OCI-LY1 (cell line): ENCODE measurements around the gene UFSP2.

Experiments used
- H2AFZ ChIP-seq: fragments of 200-600 bp; sonication (generic), shearing (Covaris generic); 2 replicates; pipeline ENCODE4 v1.6.0; 2014; ENCODE audit warnings: antibody characterized with exemption, mild to moderate bottlenecking, low read length
- H3F3A ChIP-seq: fragments of 200-600 bp; sonication (generic), shearing (Covaris generic); 2 replicates; pipeline ENCODE4 v1.6.0; 2014; ENCODE audit warnings: mild to moderate bottlenecking, antibody characterized with exemption, low read length, moderate library complexity; ENCODE audit not compliant: insufficient read depth
- H3K27ac ChIP-seq: fragments of 200-600 bp; sonication (generic); 2 replicates; pipeline ENCODE4 v1.5.1; 2014; ENCODE audit warnings: low read length, mixed run types, mild to moderate bottlenecking, low read depth; ENCODE audit not compliant: poor library complexity, severe bottlenecking
- H3K27me3 ChIP-seq: fragments of 200-600 bp; sonication (generic); 2 replicates; pipeline ENCODE4 v1.6.0; 2014; ENCODE audit warnings: antibody characterized with exemption, mild to moderate bottlenecking, low read length, moderate library complexity; ENCODE audit not compliant: insufficient read depth
- H3K36me3 ChIP-seq: fragments of 200-600 bp; sonication (generic); 2 replicates; pipeline ENCODE4 v1.6.1; 2014; ENCODE audit warnings: mild to moderate bottlenecking, antibody characterized with exemption, low read length, moderate library complexity, mixed read lengths; ENCODE audit not compliant: insufficient read depth
- H3K4me1 ChIP-seq: fragments of 200-600 bp; sonication (generic); 2 replicates; pipeline ENCODE4 v1.5.1; 2014; ENCODE audit warnings: mild to moderate bottlenecking, low read length, moderate library complexity; ENCODE audit not compliant: insufficient read depth, severe bottlenecking
- H3K4me2 ChIP-seq: fragments of 200-600 bp; sonication (generic), shearing (Covaris generic); 2 replicates; pipeline ENCODE4 v1.6.1; 2014; ENCODE audit warnings: low read length
- H3K4me3 ChIP-seq: fragments of 200-600 bp; sonication (generic); 2 replicates; pipeline ENCODE4 v1.5.1; 2014; ENCODE audit warnings: low read length, low read depth, mild to moderate bottlenecking, mixed read lengths; ENCODE audit not compliant: poor library complexity, severe bottlenecking
- H3K79me2 ChIP-seq: fragments of 200-600 bp; shearing (Covaris generic); 2 replicates; pipeline ENCODE4 v1.6.1; 2016; ENCODE audit warnings: mixed run types, low read length, mixed read lengths; ENCODE audit not compliant: insufficient read depth
- H3K9ac ChIP-seq: fragments of 200-600 bp; sonication (generic), shearing (Covaris generic); 2 replicates; pipeline ENCODE4 v1.6.1; 2014; ENCODE audit warnings: mild to moderate bottlenecking, low read length, mixed read lengths
- H3K9me2 ChIP-seq: fragments of 200-600 bp; sonication (generic), shearing (Covaris generic); 2 replicates; pipeline ENCODE4 v1.6.1; 2014; ENCODE audit warnings: low read depth, mild to moderate bottlenecking, low read length, mixed read lengths
- H3K9me3 ChIP-seq: fragments of 200-600 bp; shearing (Covaris generic); 2 replicates; pipeline ENCODE4 v1.6.1; 2014; ENCODE audit warnings: low read length, mixed read lengths
- H4K20me1 ChIP-seq: fragments of 200-600 bp; sonication (generic), shearing (Covaris generic); 2 replicates; pipeline ENCODE4 v1.6.0; 2016; ENCODE audit warnings: mild to moderate bottlenecking, low read length; ENCODE audit not compliant: insufficient read depth
- CTCF ChIP-seq: fragments of 200-600 bp; sonication (generic), shearing (Covaris generic); IDR thresholded peaks from 2 replicates; pipeline ENCODE4 v1.5.1; 2017; ENCODE audit warnings: mild to moderate bottlenecking, antibody characterized with exemption, low read length, moderate library complexity, mixed read lengths
- EZH2 ChIP-seq: fragments of 200-600 bp; sonication (generic), shearing (Covaris generic); IDR thresholded peaks from 2 replicates; pipeline ENCODE4 v1.8.0; 2017; ENCODE audit warnings: borderline replicate concordance, mixed run types, mild to moderate bottlenecking, antibody characterized with exemption, low read length, moderate library complexity, mixed read lengths

UFSP2 gene

DNA sequence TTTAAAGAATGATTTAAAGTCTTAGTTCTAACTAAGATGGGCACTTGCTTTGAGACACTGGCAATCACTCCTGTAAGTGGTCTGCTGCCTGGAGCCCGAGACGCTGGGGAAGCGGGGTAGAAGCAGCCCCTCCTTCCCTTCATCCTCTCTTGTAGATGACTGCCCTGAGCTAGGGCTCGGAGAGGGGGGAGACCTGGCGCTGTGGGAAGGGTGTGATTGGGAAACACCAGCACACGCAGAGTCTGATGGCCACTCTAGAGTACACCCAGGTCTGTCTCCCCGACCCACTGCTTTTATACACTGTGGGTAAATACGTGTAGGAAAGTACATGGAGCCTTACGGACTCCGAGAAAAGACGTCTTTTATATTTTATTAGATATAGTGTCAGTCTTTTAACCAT, 54.1 kb downstream of the UFSP2 start:
- Histone ChIP-seq H3K79me2 (no peaks in the 10 kb centered on the region), H3K27me3 (no peaks in the 10 kb centered on the region), H4K20me1 (no peaks in the 10 kb centered on the region), H3K4me2 (no peak overlapping the region), H3K4me1 (no peaks in the 10 kb centered on the region), H3K9me3 (no peaks in the 10 kb centered on the region), H3K36me3 (peaks cover 27% of the 10 kb centered on the region), H3K4me3 (no peak overlapping the region), H2AFZ (no peak overlapping the region), H3K27ac (no peak overlapping the region), H3F3A (no peaks in the 10 kb centered on the region), H3K9ac (no peak overlapping the region), H3K9me2 (no peaks in the 10 kb centered on the region)
- TF ChIP-seq EZH2 (no peak), CTCF (no peak)

- no peaks in the 10 kb centered on the region for H3F3A ChIP-seq
- no peak overlapping the region for H3K4me3 ChIP-seq
- H3K9me3 ChIP-seq = no peaks in the 10 kb centered on the region
- no peaks in the 10 kb centered on the region for H3K4me1 ChIP-seq
- no peaks in the 10 kb centered on the region for H3K27me3 ChIP-seq
- no peak overlapping the region for H2AFZ ChIP-seq
- no peak overlapping the region for H3K4me2 ChIP-seq
- no peak for TF ChIP-seq EZH2
- no peak for TF ChIP-seq CTCF
- peaks cover 25% of the 10 kb centered on the region for H3K36me3 ChIP-seq
- no peaks in the 10 kb centered on the region for H3K9me2 ChIP-seq
- no peak overlapping the region for H3K9ac ChIP-seq
- no peaks in the 10 kb centered on the region for H3K79me2 ChIP-seq
- H4K20me1 ChIP-seq = no peaks in the 10 kb centered on the region
- no peak overlapping the region for H3K27ac ChIP-seq
Measured at GRCh38 chr4:185370268-185370949, 55.4 kb downstream of the UFSP2 start.

DNA sequence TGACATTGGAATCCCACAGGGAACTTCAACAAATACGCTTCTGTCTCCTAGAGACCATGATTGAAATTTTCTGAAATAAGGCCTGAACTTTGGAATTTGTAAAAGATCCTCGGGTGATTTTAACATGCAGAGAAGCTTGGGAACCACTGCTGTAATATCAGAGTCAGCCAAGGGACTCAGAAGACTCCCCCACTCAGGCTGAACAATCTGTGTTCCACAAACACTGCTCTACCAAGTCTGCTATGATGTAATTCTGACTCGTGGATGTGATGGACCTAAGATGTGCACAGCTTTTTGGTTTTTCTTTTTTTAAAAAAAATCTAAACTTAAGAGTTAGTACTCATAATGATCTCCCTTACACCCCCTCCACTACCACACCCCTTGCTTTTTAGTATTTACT, 56.0 kb downstream of the UFSP2 start:
- Histone ChIP-seq H3K9me3 (no peaks in the 10 kb centered on the region), H3K79me2 (no peaks in the 10 kb centered on the region), H3K4me3 (no peak overlapping the region), H2AFZ (no peak overlapping the region), H3F3A (no peaks in the 10 kb centered on the region), H3K27ac (no peak overlapping the region), H3K27me3 (no peaks in the 10 kb centered on the region), H3K9ac (no peak overlapping the region), H3K4me1 (no peaks in the 10 kb centered on the region), H3K4me2 (no peak overlapping the region), H4K20me1 (no peaks in the 10 kb centered on the region), H3K9me2 (no peaks in the 10 kb centered on the region), H3K36me3 (peaks cover 25% of the 10 kb centered on the region)
- TF ChIP-seq CTCF (no peak), EZH2 (no peak)
